Measurements from ENCODE around the gene CARD10. TPM values are rescaled to one million over a fixed set of nuclear protein-coding genes. Genes with fewer than 3 reads are reported as not detected.

CARD10 gene
- total and polyA plus RNA-seq, 2 of the 8 experiments (the other 6 are each of a cell fraction or from before 2014, with no cell fraction given), result 13.5 to 14.4 TPM

- Histone ChIP-seq H3K14ac (ENCODE audit: insufficient read length) (no peak overlapping the region), H4K5ac (ENCODE audit: insufficient read length, low read depth, low read length) (no peak overlapping the region), H3K36me3 (ENCODE audit: control insufficient read depth in 2 of 4, insufficient read depth in 4 of 4, low read length in 3 of 4) (no peaks in the 10 kb centered on the region; a peak in 1 of 8 replicates), H3K79me1 (ENCODE audit: low read depth, low read length) (no peaks in the 10 kb centered on the region), H3K4ac (replicated peaks; ENCODE audit: insufficient read length, low read depth, low read length) (no peak overlapping the region), H4K91ac (replicated peaks; ENCODE audit: insufficient read length, low read length) (no peak overlapping the region), H3K23ac (ENCODE audit: insufficient read length) (no peak overlapping the region), H2BK12ac (ENCODE audit: low read depth, low read length) (no peak overlapping the region), H3K9me3 (ENCODE audit: insufficient read depth in 2 of 2, low read depth in 1 of 2, low read length in 1 of 2) (no peaks in the 10 kb centered on the region), H3K27me3 (replicated peaks in 1 of 4; ENCODE audit: control insufficient read depth in 3 of 4, extremely low read depth in 1 of 4, insufficient read depth in 3 of 4, low read length in 3 of 4) (no peaks in the 10 kb centered on the region; a peak in 1 of 7 replicates), H3K79me2 (ENCODE audit: control insufficient read depth in 1 of 2, insufficient read depth in 2 of 2, low read length in 2 of 2) (no peaks in the 10 kb centered on the region), H3K23me2 (ENCODE audit: low read depth, low read length) (no peaks in the 10 kb centered on the region), H3K56ac (replicated peaks; ENCODE audit: insufficient read length, low read depth, low read length) (no peak overlapping the region), H2BK15ac (ENCODE audit: low read length) (no peak overlapping the region), H3K4me2 (ENCODE audit: insufficient read depth in 1 of 2, low read depth in 2 of 2, low read length in 2 of 2) (no peak overlapping the region), H2BK5ac (ENCODE audit: low read depth, low read length) (no peak overlapping the region), H4K20me1 (replicated peaks in 1 of 2; ENCODE audit: control insufficient read depth in 1 of 2, insufficient read depth in 2 of 2, low read length in 2 of 2) (peaks cover 0 to 2% of the 10 kb centered on the region in 2 experiments), H2BK120ac (replicated peaks; ENCODE audit: low read depth, low read length) (no peak overlapping the region), H2AFZ (ENCODE audit: low read length) (no peak overlapping the region), H3K4me1 (replicated peaks in 1 of 4; ENCODE audit: control insufficient read depth in 3 of 4, insufficient read depth in 4 of 4, low read length in 3 of 4) (no peaks in the 10 kb centered on the region; a peak in 3 of 7 replicates), H2BK20ac (ENCODE audit: low read length) (no peak overlapping the region), H4K8ac (ENCODE audit: extremely low read depth, insufficient read depth, low read length) (no peak overlapping the region), H2AK5ac (ENCODE audit: low read depth, low read length) (no peak overlapping the region), H3K9ac (replicated peaks in 1 of 4; ENCODE audit: extremely low read depth in 1 of 4, low read depth in 3 of 4, low read length in 3 of 4) (no peak overlapping the region), H3K27ac (ENCODE audit: low read depth, low read length) (no peak overlapping the region), H3K18ac (ENCODE audit: extremely low read depth, low read length) (no peak overlapping the region), H3K4me3 (ENCODE audit: extremely low read depth in 1 of 4, insufficient read depth in 2 of 4, low read depth in 3 of 4, low read length in 4 of 4) (no peak overlapping the region; a peak in 1 of 8 replicates)
- ChIA-PET POLR2A (ENCODE audit: partially characterized antibody) (interaction anchor here (0.6 to 1.8 kb wide), 3 partner anchors 9 to 186 kb away, joined by 4 to 6 read pairs (median 4); partner anchors contain the start of gene MFNG), CTCF (ENCODE audit: partially characterized antibody) (interaction anchor here (0.6 to 14.2 kb wide), 45 partner anchors 9 to 349 kb away, joined by 3 to 312 read pairs (median 4); partner anchors contain the start of genes LGALS2 and MFNG)
- TF ChIP-seq BACH1 (IDR thresholded peaks at IDR 0.05; ENCODE audit: low read length) (no peak), CREB1 (IDR thresholded peaks at IDR 0.05) (no peak), SIN3A (conservative IDR thresholded peaks at IDR 0.05 in 1 of 2, IDR thresholded peaks at IDR 0.05 in 1 of 2; ENCODE audit: low read depth in 1 of 2, low read length in 2 of 2) (no peak), CHD1 (IDR thresholded peaks at IDR 0.05; ENCODE audit: low read depth, low read length) (no peak), MAFK (IDR thresholded peaks at IDR 0.05; ENCODE audit: low read depth, low read length) (no peak), NRF1 (IDR thresholded peaks at IDR 0.05; ENCODE audit: low read depth, low read length) (no peak), RAD21 (IDR thresholded peaks at IDR 0.05 in 1 of 2, conservative IDR thresholded peaks at IDR 0.05 in 1 of 2; ENCODE audit: low read depth in 2 of 2, low read length in 2 of 2) (no peak), FOSL1 (IDR thresholded peaks at IDR 0.05; ENCODE audit: insufficient read depth, low read depth, low read length) (no peak), CHD2 (IDR thresholded peaks at IDR 0.05; ENCODE audit: low read length) (no peak), RFX5 (IDR thresholded peaks at IDR 0.05; ENCODE audit: borderline replicate concordance, low read depth, low read length) (no peak), GTF2F1 (IDR thresholded peaks at IDR 0.05; ENCODE audit: borderline replicate concordance, low read depth, low read length) (no peak), YY1 (IDR thresholded peaks at IDR 0.05; ENCODE audit: low read depth, low read length) (no peak)
- DNase-seq (ENCODE audit: low read depth in 1 of 2, low spot score in 2 of 2) (no peak), FAIRE-seq (no peak)
- 88% methylated on average over 3 of the region's 9 CpGs; no CpG with 5 or more reads in 1 of the 2 experiments for WGBS, 2 experiments (ENCODE audit: extremely low coverage in 1 of 2, insufficient coverage in 1 of 2, insufficient read length in 1 of 2, insufficient replicate concordance in 2 of 2, low coverage in 1 of 2, low lambda C conversion rate in 2 of 2, missing lambda C conversion rate in 1 of 2)
Observed at GRCh38 chr22:37471727-37472417, 47.3 kb downstream of the CARD10 start.
